Measurements from ENCODE around the gene MIS18A.
"Not testable (repeated sequence)": the region's sequence is repeated elsewhere in the genome, so short reads cannot be mapped to it uniquely, and the experiment has no call there.

MIS18A gene

GRCh38 chr21:32278518-32279376 lies at the start of gene MIS18A:
Gene MIS18A, minus strand, starts transcription at chr21:32279049. Its CDS starts 35 bp downstream, at chr21:32279014.
- peak; percentile 97 for DNase-seq

GRCh38 chr21:32328595-32328994 lies 49.7 kb upstream of the MIS18A start:
- DNase-seq: no peak

GRCh38 chr21:32325706-32326105 lies 46.9 kb upstream of the MIS18A start:
- no peak for DNase-seq

- DNase-seq: no peak
Measured at GRCh38 chr21:32322676-32323075, 43.8 kb upstream of the MIS18A start.

- DNase-seq: no peak
Measured at GRCh38 chr21:32322103-32322502, 43.3 kb upstream of the MIS18A start.

- no peak for DNase-seq
Measured at GRCh38 chr21:32321480-32321879, 42.6 kb upstream of the MIS18A start.

- no peak for DNase-seq
Measured at GRCh38 chr21:32320726-32321125, 41.9 kb upstream of the MIS18A start.

- no peak for DNase-seq
Measured at GRCh38 chr21:32320059-32320458, 41.2 kb upstream of the MIS18A start.

- no peak for DNase-seq
Measured at GRCh38 chr21:32319012-32319411, 40.2 kb upstream of the MIS18A start.

GRCh38 chr21:32317726-32318125 lies 38.9 kb upstream of the MIS18A start:
- DNase-seq: no peak

GRCh38 chr21:32316361-32317215 lies 37.7 kb upstream of the MIS18A start:
- DNase-seq: no peak

GRCh38 chr21:32315511-32316281 lies 36.8 kb upstream of the MIS18A start:
- no peak for DNase-seq

- no peak for DNase-seq
Measured at GRCh38 chr21:32314806-32315205, 36.0 kb upstream of the MIS18A start.

GRCh38 chr21:32312976-32313375 lies 34.1 kb upstream of the MIS18A start:
- DNase-seq: no peak

- DNase-seq: no peak
Measured at GRCh38 chr21:32312326-32312725, 33.5 kb upstream of the MIS18A start.

- no peak for DNase-seq
Measured at GRCh38 chr21:32311621-32312020, 32.8 kb upstream of the MIS18A start.

- DNase-seq: not testable (repeated sequence)
Measured at GRCh38 chr21:32310976-32311375, 32.1 kb upstream of the MIS18A start.

GRCh38 chr21:32309906-32310460 lies 31.1 kb upstream of the MIS18A start:
- no peak for DNase-seq

- no peak for DNase-seq
Measured at GRCh38 chr21:32308696-32309095, 29.8 kb upstream of the MIS18A start.

GRCh38 chr21:32307706-32308105 lies 28.9 kb upstream of the MIS18A start:
- DNase-seq: no peak

GRCh38 chr21:32306021-32306780 lies 27.4 kb upstream of the MIS18A start:
- no peak for DNase-seq

GRCh38 chr21:32304998-32305397 lies 26.1 kb upstream of the MIS18A start:
- no peak for DNase-seq

Measured in CD4-positive, alpha-beta T cell treated with Interleukin-10 for 1 hour (primary cell).